ENCODE measurements around the gene SLC66A3.

DNA sequence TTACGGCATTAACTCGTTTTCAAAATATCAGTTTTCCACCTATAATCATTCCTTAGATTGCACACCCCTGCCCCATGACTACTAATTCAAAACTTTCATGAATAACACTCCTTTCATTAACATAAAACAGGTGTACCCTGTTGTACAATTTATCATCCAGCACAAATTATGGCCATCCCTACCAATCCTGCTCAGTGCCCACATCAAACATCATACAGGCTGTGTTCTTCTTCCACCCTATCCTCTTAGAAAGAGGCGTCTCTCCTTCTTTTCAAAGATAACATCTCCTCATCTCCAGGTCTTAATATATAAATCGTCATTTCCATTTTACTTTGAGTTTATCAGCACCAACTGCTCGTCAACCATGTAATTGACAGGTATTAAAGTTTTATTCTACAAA lies 67.6 kb downstream of the SLC66A3 start:
- TF ChIP-seq EZH2 (IDR thresholded peaks at IDR 0.05; ENCODE audit: insufficient read depth, poor library complexity, severe bottlenecking) (no peak), EZH2phosphoT487 (IDR thresholded peaks at IDR 0.05; ENCODE audit: insufficient read depth, low read depth) (no peak)

All from GM23248 (cell line).